ENCODE measurements around the gene SLC6A16.
"Not testable (repeated sequence)": the region's sequence is repeated elsewhere in the genome, so short reads cannot be mapped to it uniquely, and the experiment has no call there.

The SLC6A16 gene

GRCh38 chr19:49344505-49345423 is 19.8 kb upstream of the SLC6A16 start:
- no peak for DNase-seq

GRCh38 chr19:49343123-49343522 is 18.1 kb upstream of the SLC6A16 start:
- no peak for DNase-seq

GRCh38 chr19:49342291-49342721 is 17.3 kb upstream of the SLC6A16 start:
- DNase-seq: no peak

GRCh38 chr19:49340865-49341718 is 16.1 kb upstream of the SLC6A16 start:
- DNase-seq: no peak

GRCh38 chr19:49340069-49340864 is 15.3 kb upstream of the SLC6A16 start:
- DNase-seq: no peak

- DNase-seq: no peak
Observed at GRCh38 chr19:49339301-49340068, 14.5 kb upstream of the SLC6A16 start.

- DNase-seq: peak; percentile 30 to 46
Observed at GRCh38 chr19:49338691-49339300, 13.8 kb upstream of the SLC6A16 start.

- DNase-seq: peak in 1 of 2 donors; percentile 15
Observed at GRCh38 chr19:49338023-49338677, 13.2 kb upstream of the SLC6A16 start.

GRCh38 chr19:49337267-49338022 is 12.5 kb upstream of the SLC6A16 start:
- DNase-seq: peak in 1 of 2 donors; percentile 11

- DNase-seq: peak in 1 of 2 donors; percentile 14
Observed at GRCh38 chr19:49336482-49337266, 11.7 kb upstream of the SLC6A16 start.

- DNase-seq: no peak
Observed at GRCh38 chr19:49335784-49336481, 10.9 kb upstream of the SLC6A16 start.

GRCh38 chr19:49335071-49335783 is 10.2 kb upstream of the SLC6A16 start, which contains the start of gene CD37:
Gene CD37 (plus strand): TSS chr19:49335406. CDS start chr19:49335541, 135 bp downstream.
- peak; percentile 55 to 61 for DNase-seq

- DNase-seq: peak; percentile 66 to 73
Observed at GRCh38 chr19:49333811-49334288, 8.9 kb upstream of the SLC6A16 start.

GRCh38 chr19:49333418-49333805 is 8.4 kb upstream of the SLC6A16 start:
- DNase-seq: peak in 1 of 2 donors; percentile 19

- not testable (repeated sequence) for DNase-seq
Observed at GRCh38 chr19:49332691-49333417, 7.9 kb upstream of the SLC6A16 start.

GRCh38 chr19:49331616-49332055 is 6.6 kb upstream of the SLC6A16 start:
- DNase-seq: peak; percentile 53 to 59

GRCh38 chr19:49331187-49331586 is 6.2 kb upstream of the SLC6A16 start:
- DNase-seq: not testable (repeated sequence)

All from stimulated activated CD4-positive, alpha-beta T cell treated with anti-CD3 and anti-CD28 coated beads, Interleukin-2, amount 100 ng/mL, for 24 hours (primary cell).